HL-60 (cell line): ENCODE data around the gene SPATA33.

Experiments used
- CTCF ChIP-seq: IDR thresholded peaks from one replicate; pipeline ENCODE4 v1.5.1; 2011; ENCODE audit warnings: low read length, control low read depth, inconsistent platforms; ENCODE audit not compliant: insufficient read depth
- GABPA ChIP-seq: IDR thresholded peaks from 2 replicates; pipeline ENCODE4 v1.6.1; 2012; ENCODE audit warnings: low read depth
- POLR2AphosphoS5 ChIP-seq: IDR thresholded peaks from 2 replicates; pipeline ENCODE4 v1.6.1; 2012; ENCODE audit warnings: low read depth

- TF ChIP-seq CTCF (no peak), POLR2AphosphoS5 (0 out of 2 replicates have a peak, but pooled peaks have one; percentile 38), GABPA (no peak)
Observed at GRCh38 chr16:89696670-89697128, 39.1 kb downstream of the SPATA33 start.
